Measurements from ENCODE around the gene MCOLN1. TPM values are rescaled to one million over a fixed set of nuclear protein-coding genes. Genes with fewer than 3 reads are reported as not detected.
A peak's percentile ranks its signal among the peaks of the same experiment; 100 is the strongest.

Gene MCOLN1
- total RNA-seq, 1 experiment from 2014 or later: 28.4 TPM

DNA sequence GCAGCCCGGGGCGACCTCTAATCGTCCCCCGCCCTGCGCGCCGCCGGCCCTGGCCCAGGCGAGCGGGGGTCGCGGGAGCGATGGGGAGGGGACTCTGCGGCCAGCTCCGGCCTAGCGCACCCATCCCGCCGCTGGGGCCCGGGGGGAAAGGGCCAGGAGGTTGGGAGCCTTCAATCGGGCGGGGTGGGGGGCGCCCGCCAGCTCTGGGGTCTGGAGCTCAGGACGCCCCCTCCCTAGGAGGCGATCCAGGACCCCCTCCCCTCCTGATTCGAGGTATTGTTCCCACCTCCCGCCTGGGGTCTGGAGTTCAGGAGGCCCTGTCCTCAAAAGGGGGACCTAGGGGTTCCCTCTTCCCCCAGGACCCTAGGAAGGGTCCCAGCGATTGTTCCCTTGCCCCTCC, 6.1 kb upstream of the MCOLN1 start:
- DNase-seq (ENCODE audit: low spot score): no peak
- ChIA-PET CTCF (no interaction called here), POLR2A (ENCODE audit: low non-redundant PET) (interaction anchor here (0.5 kb wide), 1 partner anchor 259 kb away, joined by 3 read pairs; no protein-coding TSS in a partner anchor)
- intact Hi-C loops (cut with micrococcal nuclease; ENCODE audit: unreplicated experiment): no loop called here
- Histone ChIP-seq H3K4me3 (ENCODE audit: low read depth, low read length, poor library complexity, severe bottlenecking) (peak overlapping the region; percentile 79), H3K4me1 (ENCODE audit: insufficient read depth, low read length, poor library complexity, severe bottlenecking) (no peaks in the 10 kb centered on the region), H3K27me3 (replicated peaks; ENCODE audit: insufficient read depth, low read depth, low read length, poor library complexity) (no peaks in the 10 kb centered on the region), H3K9me3 (ENCODE audit: low read depth, low read length, poor library complexity, severe bottlenecking) (no peaks in the 10 kb centered on the region), H3K27ac (ENCODE audit: low read depth, low read length, poor library complexity, severe bottlenecking) (peak overlapping the region; percentile 86), H3K36me3 (ENCODE audit: insufficient read depth, low read length, poor library complexity, severe bottlenecking) (no peaks in the 10 kb centered on the region)
- TF ChIP-seq, protein P1, sequence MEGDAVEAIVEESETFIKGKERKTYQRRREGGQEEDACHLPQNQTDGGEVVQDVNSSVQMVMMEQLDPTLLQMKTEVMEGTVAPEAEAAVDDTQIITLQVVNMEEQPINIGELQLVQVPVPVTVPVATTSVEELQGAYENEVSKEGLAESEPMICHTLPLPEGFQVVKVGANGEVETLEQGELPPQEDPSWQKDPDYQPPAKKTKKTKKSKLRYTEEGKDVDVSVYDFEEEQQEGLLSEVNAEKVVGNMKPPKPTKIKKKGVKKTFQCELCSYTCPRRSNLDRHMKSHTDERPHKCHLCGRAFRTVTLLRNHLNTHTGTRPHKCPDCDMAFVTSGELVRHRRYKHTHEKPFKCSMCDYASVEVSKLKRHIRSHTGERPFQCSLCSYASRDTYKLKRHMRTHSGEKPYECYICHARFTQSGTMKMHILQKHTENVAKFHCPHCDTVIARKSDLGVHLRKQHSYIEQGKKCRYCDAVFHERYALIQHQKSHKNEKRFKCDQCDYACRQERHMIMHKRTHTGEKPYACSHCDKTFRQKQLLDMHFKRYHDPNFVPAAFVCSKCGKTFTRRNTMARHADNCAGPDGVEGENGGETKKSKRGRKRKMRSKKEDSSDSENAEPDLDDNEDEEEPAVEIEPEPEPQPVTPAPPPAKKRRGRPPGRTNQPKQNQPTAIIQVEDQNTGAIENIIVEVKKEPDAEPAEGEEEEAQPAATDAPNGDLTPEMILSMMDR (conservative IDR thresholded peaks at IDR 0.05; ENCODE audit: low read depth, low read length): no peak
- no TSS peak for BruUV-seq (replicated peaks)

DNA sequence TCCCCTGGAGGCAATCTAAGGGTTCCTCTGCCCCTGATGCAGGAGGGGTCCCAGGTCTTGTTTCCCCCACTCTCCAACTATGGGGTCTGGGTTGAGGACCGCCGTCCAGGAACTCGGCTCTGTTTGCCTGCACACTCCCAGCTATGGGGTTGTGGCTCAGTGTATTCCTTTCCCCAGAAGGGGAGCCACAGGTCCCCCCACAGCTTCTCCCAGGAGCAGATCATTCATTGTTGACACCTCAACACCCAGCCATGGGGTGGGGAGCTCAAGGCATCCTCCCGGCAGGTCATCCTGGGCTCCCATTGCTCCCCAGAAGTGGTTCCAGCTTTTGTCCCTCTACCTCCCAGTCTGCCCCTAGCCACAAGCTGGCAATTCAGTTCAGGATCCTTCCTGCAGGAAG, 5.5 kb upstream of the MCOLN1 start:
- H3K4me1 ChIP-seq (ENCODE audit: insufficient read depth, low read length, poor library complexity, severe bottlenecking): peaks cover 2% of the 10 kb centered on the region
- DNase-seq (ENCODE audit: low spot score): no peak
- peak overlapping the region; percentile 86 for H3K27ac ChIP-seq (ENCODE audit: low read depth, low read length, poor library complexity, severe bottlenecking)
- no peaks in the 10 kb centered on the region for H3K36me3 ChIP-seq (ENCODE audit: insufficient read depth, low read length, poor library complexity, severe bottlenecking)
- no TSS peak for BruUV-seq (replicated peaks)
- peak overlapping the region; percentile 79 for H3K4me3 ChIP-seq (ENCODE audit: low read depth, low read length, poor library complexity, severe bottlenecking)
- TF ChIP-seq, protein P1 (conservative IDR thresholded peaks at IDR 0.05; ENCODE audit: low read depth, low read length): no peak
- TF ChIP-seq EZH2 (IDR thresholded peaks at IDR 0.05; ENCODE audit: borderline replicate concordance, low read depth, low read length, poor library complexity, severe bottlenecking): no peak
- H3K9me3 ChIP-seq (ENCODE audit: low read depth, low read length, poor library complexity, severe bottlenecking): no peaks in the 10 kb centered on the region
- CTCF ChIA-PET: no interaction called here
- no peaks in the 10 kb centered on the region for H3K27me3 ChIP-seq (replicated peaks; ENCODE audit: insufficient read depth, low read depth, low read length, poor library complexity)
- POLR2A ChIA-PET (ENCODE audit: low non-redundant PET): no interaction called here
- intact Hi-C loops (cut with micrococcal nuclease; ENCODE audit: unreplicated experiment): no loop called here

DNA sequence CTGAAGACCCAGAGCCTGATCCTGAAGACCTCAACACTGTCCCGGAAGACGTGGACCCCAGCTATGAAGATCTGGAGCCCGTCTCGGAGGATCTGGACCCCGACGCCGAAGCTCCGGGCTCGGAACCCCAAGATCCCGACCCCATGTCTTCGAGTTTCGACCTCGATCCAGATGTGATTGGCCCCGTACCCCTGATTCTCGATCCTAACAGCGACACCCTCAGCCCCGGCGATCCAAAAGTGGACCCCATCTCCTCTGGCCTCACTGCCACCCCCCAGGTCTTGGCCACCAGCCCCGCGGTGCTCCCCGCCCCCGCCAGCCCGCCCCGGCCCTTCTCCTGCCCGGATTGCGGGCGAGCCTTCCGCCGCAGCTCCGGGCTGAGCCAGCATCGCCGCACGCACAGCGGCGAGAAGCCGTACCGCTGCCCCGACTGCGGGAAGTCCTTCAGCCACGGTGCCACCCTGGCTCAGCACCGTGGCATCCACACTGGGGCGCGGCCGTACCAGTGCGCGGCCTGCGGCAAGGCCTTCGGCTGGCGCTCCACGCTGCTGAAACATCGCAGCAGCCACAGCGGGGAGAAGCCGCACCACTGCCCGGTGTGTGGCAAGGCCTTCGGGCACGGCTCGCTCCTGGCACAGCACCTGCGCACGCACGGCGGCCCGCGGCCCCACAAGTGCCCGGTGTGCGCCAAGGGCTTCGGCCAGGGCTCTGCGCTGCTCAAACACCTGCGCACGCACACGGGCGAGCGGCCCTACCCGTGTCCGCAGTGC, 2.9 kb upstream of the MCOLN1 start:
- TF ChIP-seq EZH2 (IDR thresholded peaks at IDR 0.05; ENCODE audit: borderline replicate concordance, low read depth, low read length, poor library complexity, severe bottlenecking): no peak
- TF ChIP-seq, protein P1 (conservative IDR thresholded peaks at IDR 0.05; ENCODE audit: low read depth, low read length): no peak
- intact Hi-C loops (cut with micrococcal nuclease; ENCODE audit: unreplicated experiment): no loop called here
- ChIA-PET CTCF (no interaction called here), POLR2A (ENCODE audit: low non-redundant PET) (no interaction called here)
- Histone ChIP-seq H3K4me3 (ENCODE audit: low read depth, low read length, poor library complexity, severe bottlenecking) (no peak overlapping the region), H3K27me3 (replicated peaks; ENCODE audit: insufficient read depth, low read depth, low read length, poor library complexity) (no peaks in the 10 kb centered on the region), H3K9me3 (ENCODE audit: low read depth, low read length, poor library complexity, severe bottlenecking) (no peaks in the 10 kb centered on the region), H3K27ac (ENCODE audit: low read depth, low read length, poor library complexity, severe bottlenecking) (no peak overlapping the region), H3K4me1 (ENCODE audit: insufficient read depth, low read length, poor library complexity, severe bottlenecking) (peaks cover 15% of the 10 kb centered on the region), H3K36me3 (ENCODE audit: insufficient read depth, low read length, poor library complexity, severe bottlenecking) (no peaks in the 10 kb centered on the region)
- BruUV-seq (replicated peaks): no TSS peak
- no peak for DNase-seq (ENCODE audit: low spot score)

All from A673 (cell line).